Measurements from ENCODE around the gene INSM2.

GRCh38 chr14:35565871-35566464 is 32.0 kb downstream of the INSM2 start:
- TF ChIP-seq CTCF (IDR thresholded peaks at IDR 0.05; ENCODE audit: low read length) (no peak), EZH2 (IDR thresholded peaks at IDR 0.05; ENCODE audit: borderline replicate concordance, low read length) (no peak)
